Measurements from ENCODE around the gene TECPR2. TPM values are rescaled to one million over a fixed set of nuclear protein-coding genes. Genes with fewer than 3 reads are reported as not detected.
"Not testable (repeated sequence)": the region's sequence is repeated elsewhere in the genome, so short reads cannot be mapped to it uniquely, and the experiment has no call there.

Gene TECPR2
- total and polyA plus RNA-seq, 2 donors, result 7.6 to 8.3 TPM

- whole genome bisulfite sequencing, result 92% methylated on average over 3 of the region's 3 CpGs
- DNase-seq (ENCODE audit: low read depth in 6 of 9, low spot score in 9 of 9), result no peak
- Histone ChIP-seq H3K4me1 (ENCODE audit: control insufficient read depth in 2 of 2, insufficient read depth in 2 of 2, low read length in 2 of 2) (no peaks in the 10 kb centered on the region), H3K9me3 (ENCODE audit: control insufficient read depth in 2 of 2, insufficient read depth in 1 of 2, low read length in 1 of 2) (no peaks in the 10 kb centered on the region), H3K27ac (ENCODE audit: low read depth in 1 of 2, low read length in 1 of 2) (no peak overlapping the region), H3K27me3 (ENCODE audit: control insufficient read depth in 2 of 2, insufficient read depth in 1 of 2, low read length in 1 of 2) (no peaks in the 10 kb centered on the region), H3K36me3 (ENCODE audit: control insufficient read depth in 2 of 2, insufficient read depth in 2 of 2, low read length in 1 of 2) (peaks cover 47 to 56% of the 10 kb centered on the region in 2 donors), H3K4me3 (ENCODE audit: low read length in 2 of 2) (no peak overlapping the region)
Observed at GRCh38 chr14:102345232-102345631, 17.5 kb upstream of the TECPR2 start.

- 98% methylated on average over 4 of the region's 4 CpGs for WGBS
Observed at GRCh38 chr14:102346645-102347044, 16.1 kb upstream of the TECPR2 start.

GRCh38 chr14:102348376-102348775 is 14.4 kb upstream of the TECPR2 start:
- Histone ChIP-seq H3K27me3 (ENCODE audit: control insufficient read depth in 2 of 2, insufficient read depth in 1 of 2, low read length in 1 of 2) (no peaks in the 10 kb centered on the region), H3K36me3 (ENCODE audit: control insufficient read depth in 2 of 2, insufficient read depth in 2 of 2, low read length in 1 of 2) (peaks cover 39 to 54% of the 10 kb centered on the region in 2 donors), H3K27ac (ENCODE audit: low read depth in 1 of 2, low read length in 1 of 2) (no peak overlapping the region), H3K4me1 (ENCODE audit: control insufficient read depth in 2 of 2, insufficient read depth in 2 of 2, low read length in 2 of 2) (no peaks in the 10 kb centered on the region), H3K4me3 (ENCODE audit: low read length in 2 of 2) (no peak overlapping the region), H3K9me3 (ENCODE audit: control insufficient read depth in 2 of 2, insufficient read depth in 1 of 2, low read length in 1 of 2) (no peaks in the 10 kb centered on the region)
- WGBS, result 95% methylated on average over 16 of the region's 16 CpGs
- DNase-seq (ENCODE audit: low read depth in 6 of 9, low spot score in 9 of 9), result no peak

More at GRCh38 chr14:102346645-102347044, 16.1 kb upstream of the TECPR2 start:
- DNase-seq (ENCODE audit: low read depth in 6 of 9, low spot score in 9 of 9), result no peak
- no peaks in the 10 kb centered on the region for H3K4me1 ChIP-seq (ENCODE audit: control insufficient read depth in 2 of 2, insufficient read depth in 2 of 2, low read length in 2 of 2)
- H3K36me3 ChIP-seq (ENCODE audit: control insufficient read depth in 2 of 2, insufficient read depth in 2 of 2, low read length in 1 of 2), result peaks cover 41 to 53% of the 10 kb centered on the region in 2 donors
- no peak overlapping the region for H3K27ac ChIP-seq (ENCODE audit: low read depth in 1 of 2, low read length in 1 of 2)
- no peaks in the 10 kb centered on the region for H3K9me3 ChIP-seq (ENCODE audit: control insufficient read depth in 2 of 2, insufficient read depth in 1 of 2, low read length in 1 of 2)
- H3K27me3 ChIP-seq (ENCODE audit: control insufficient read depth in 2 of 2, insufficient read depth in 1 of 2, low read length in 1 of 2), result no peaks in the 10 kb centered on the region
- no peak overlapping the region for H3K4me3 ChIP-seq (ENCODE audit: low read length in 2 of 2)

- Histone ChIP-seq H3K4me1 (ENCODE audit: control insufficient read depth in 2 of 2, insufficient read depth in 2 of 2, low read length in 2 of 2) (no peaks in the 10 kb centered on the region), H3K9me3 (ENCODE audit: control insufficient read depth in 2 of 2, insufficient read depth in 1 of 2, low read length in 1 of 2) (no peaks in the 10 kb centered on the region), H3K27me3 (ENCODE audit: control insufficient read depth in 2 of 2, insufficient read depth in 1 of 2, low read length in 1 of 2) (no peaks in the 10 kb centered on the region), H3K4me3 (ENCODE audit: low read length in 2 of 2) (no peak overlapping the region), H3K27ac (ENCODE audit: low read depth in 1 of 2, low read length in 1 of 2) (peak overlapping the region in 1 of 2 donors; percentile 21), H3K36me3 (ENCODE audit: control insufficient read depth in 2 of 2, insufficient read depth in 2 of 2, low read length in 1 of 2) (peaks cover 44 to 63% of the 10 kb centered on the region in 2 donors)
- no peak for DNase-seq (ENCODE audit: low read depth in 6 of 9, low spot score in 9 of 9)
- WGBS, result 98% methylated on average over 10 of the region's 10 CpGs
Observed at GRCh38 chr14:102351023-102351422, 11.7 kb upstream of the TECPR2 start.

GRCh38 chr14:102351593-102351992 is 11.1 kb upstream of the TECPR2 start:
- not testable (repeated sequence) for H3K27me3 ChIP-seq (ENCODE audit: control insufficient read depth in 2 of 2, insufficient read depth in 1 of 2, low read length in 1 of 2); H3K4me1 ChIP-seq (ENCODE audit: control insufficient read depth in 2 of 2, insufficient read depth in 2 of 2, low read length in 2 of 2); H3K4me3 ChIP-seq (ENCODE audit: low read length in 2 of 2); H3K9me3 ChIP-seq (ENCODE audit: control insufficient read depth in 2 of 2, insufficient read depth in 1 of 2, low read length in 1 of 2); H3K27ac ChIP-seq (ENCODE audit: low read depth in 1 of 2, low read length in 1 of 2); DNase-seq (ENCODE audit: low read depth in 6 of 9, low spot score in 9 of 9)
- WGBS, result 94% methylated on average over 9 of the region's 9 CpGs
- H3K36me3 ChIP-seq (ENCODE audit: control insufficient read depth in 2 of 2, insufficient read depth in 2 of 2, low read length in 1 of 2), result peaks cover 44 to 67% of the 10 kb centered on the region in 2 donors

GRCh38 chr14:102352213-102352612 is 10.5 kb upstream of the TECPR2 start:
- Histone ChIP-seq H3K4me1 (ENCODE audit: control insufficient read depth in 2 of 2, insufficient read depth in 2 of 2, low read length in 2 of 2) (no peaks in the 10 kb centered on the region), H3K27me3 (ENCODE audit: control insufficient read depth in 2 of 2, insufficient read depth in 1 of 2, low read length in 1 of 2) (no peaks in the 10 kb centered on the region), H3K9me3 (ENCODE audit: control insufficient read depth in 2 of 2, insufficient read depth in 1 of 2, low read length in 1 of 2) (no peaks in the 10 kb centered on the region), H3K36me3 (ENCODE audit: control insufficient read depth in 2 of 2, insufficient read depth in 2 of 2, low read length in 1 of 2) (peaks cover 40 to 62% of the 10 kb centered on the region in 2 donors), H3K27ac (ENCODE audit: low read depth in 1 of 2, low read length in 1 of 2) (no peak overlapping the region), H3K4me3 (ENCODE audit: low read length in 2 of 2) (no peak overlapping the region)
- 98% methylated on average over 4 of the region's 4 CpGs for WGBS
- no peak for DNase-seq (ENCODE audit: low read depth in 6 of 9, low spot score in 9 of 9)

- Histone ChIP-seq H3K36me3 (ENCODE audit: control insufficient read depth in 2 of 2, insufficient read depth in 2 of 2, low read length in 1 of 2) (peaks cover 47 to 56% of the 10 kb centered on the region in 2 donors), H3K27ac (ENCODE audit: low read depth in 1 of 2, low read length in 1 of 2) (no peak overlapping the region), H3K27me3 (ENCODE audit: control insufficient read depth in 2 of 2, insufficient read depth in 1 of 2, low read length in 1 of 2) (no peaks in the 10 kb centered on the region), H3K4me3 (ENCODE audit: low read length in 2 of 2) (no peak overlapping the region), H3K4me1 (ENCODE audit: control insufficient read depth in 2 of 2, insufficient read depth in 2 of 2, low read length in 2 of 2) (no peaks in the 10 kb centered on the region), H3K9me3 (ENCODE audit: control insufficient read depth in 2 of 2, insufficient read depth in 1 of 2, low read length in 1 of 2) (no peaks in the 10 kb centered on the region)
- no peak for DNase-seq (ENCODE audit: low read depth in 6 of 9, low spot score in 9 of 9)
- WGBS, result 95% methylated on average over 8 of the region's 8 CpGs
Observed at GRCh38 chr14:102353126-102353619, 9.6 kb upstream of the TECPR2 start.

- WGBS, result 96% methylated on average over 3 of the region's 3 CpGs
- H3K36me3 ChIP-seq (ENCODE audit: control insufficient read depth in 2 of 2, insufficient read depth in 2 of 2, low read length in 1 of 2), result peaks cover 36 to 46% of the 10 kb centered on the region in 2 donors
- no peak for DNase-seq (ENCODE audit: low read depth in 6 of 9, low spot score in 9 of 9)
- H3K4me1 ChIP-seq (ENCODE audit: control insufficient read depth in 2 of 2, insufficient read depth in 2 of 2, low read length in 2 of 2), result no peaks in the 10 kb centered on the region
- no peak overlapping the region for H3K27ac ChIP-seq (ENCODE audit: low read depth in 1 of 2, low read length in 1 of 2)
- no peaks in the 10 kb centered on the region for H3K27me3 ChIP-seq (ENCODE audit: control insufficient read depth in 2 of 2, insufficient read depth in 1 of 2, low read length in 1 of 2)
- no peaks in the 10 kb centered on the region for H3K9me3 ChIP-seq (ENCODE audit: control insufficient read depth in 2 of 2, insufficient read depth in 1 of 2, low read length in 1 of 2)
- H3K4me3 ChIP-seq (ENCODE audit: low read length in 2 of 2), result no peak overlapping the region
Observed at GRCh38 chr14:102356280-102356679, 6.5 kb upstream of the TECPR2 start.

- Histone ChIP-seq H3K27me3 (ENCODE audit: control insufficient read depth in 2 of 2, insufficient read depth in 1 of 2, low read length in 1 of 2) (peaks cover 0 to 9% of the 10 kb centered on the region in 2 donors), H3K4me3 (ENCODE audit: low read length in 2 of 2) (no peak overlapping the region), H3K36me3 (ENCODE audit: control insufficient read depth in 2 of 2, insufficient read depth in 2 of 2, low read length in 1 of 2) (peaks cover 24 to 28% of the 10 kb centered on the region in 2 donors), H3K9me3 (ENCODE audit: control insufficient read depth in 2 of 2, insufficient read depth in 1 of 2, low read length in 1 of 2) (no peaks in the 10 kb centered on the region), H3K27ac (ENCODE audit: low read depth in 1 of 2, low read length in 1 of 2) (no peak overlapping the region), H3K4me1 (ENCODE audit: control insufficient read depth in 2 of 2, insufficient read depth in 2 of 2, low read length in 2 of 2) (peaks cover 15 to 16% of the 10 kb centered on the region in 2 donors)
- 98% methylated on average over 2 of the region's 2 CpGs for WGBS
- DNase-seq (ENCODE audit: low read depth in 6 of 9, low spot score in 9 of 9), result no peak
Observed at GRCh38 chr14:102359341-102359740, 3.4 kb upstream of the TECPR2 start.
